NK-92 (cell line): ENCODE results near the gene ITIH5.

Source experiments
- DNase-seq: peaks from one replicate; lab custom pipeline; 2025; ENCODE audit not compliant: unreplicated experiment; lab: John Stamatoyannopoulos, UW

The ITIH5 gene

GRCh38 chr10:7523656-7524055 lies 143.1 kb downstream of the ITIH5 start:
- no peak for DNase-seq

- no peak for DNase-seq
Measured at GRCh38 chr10:7520507-7521485, 146.0 kb downstream of the ITIH5 start.

- no peak for DNase-seq
Measured at GRCh38 chr10:7519351-7519750, 147.4 kb downstream of the ITIH5 start.

- no peak for DNase-seq
Measured at GRCh38 chr10:7518693-7519092, 148.1 kb downstream of the ITIH5 start.

GRCh38 chr10:7515439-7515838 lies 151.3 kb downstream of the ITIH5 start:
- DNase-seq, result no peak

- no peak for DNase-seq
Measured at GRCh38 chr10:7513936-7514335, 152.8 kb downstream of the ITIH5 start.

GRCh38 chr10:7513455-7513854 lies 153.3 kb downstream of the ITIH5 start:
- no peak for DNase-seq

- no peak for DNase-seq
Measured at GRCh38 chr10:7512487-7512886, 154.3 kb downstream of the ITIH5 start.

- DNase-seq, result no peak
Measured at GRCh38 chr10:7511612-7512011, 155.2 kb downstream of the ITIH5 start.
